MM.1S (cell line): ENCODE measurements around the gene GOLGA8J.
"Not testable (repeated sequence)": the region's sequence is repeated elsewhere in the genome, so short reads cannot be mapped to it uniquely, and the experiment has no call there.

Experiments used
- DNase-seq: peaks from one replicate; pipeline ENCODE4 v3.0.0-alpha.2; 2015
- H2AFZ ChIP-seq: fragments of 300-600 bp; sonication (generic); 2 replicates; pipeline ENCODE4 v1.6.0; 2016; ENCODE audit warnings: antibody characterized with exemption, low read length
- H3F3A ChIP-seq: fragments of 300-600 bp; sonication (generic); 2 replicates; pipeline ENCODE4 v1.6.1; 2016; ENCODE audit warnings: mild to moderate bottlenecking, antibody characterized with exemption, low read length, moderate library complexity, mixed read lengths; ENCODE audit not compliant: insufficient read depth
- H3K27ac ChIP-seq: fragments of 300-600 bp; sonication (generic); 2 replicates; pipeline ENCODE4 v1.5.1; 2016; ENCODE audit warnings: mild to moderate bottlenecking, low read length
- H3K27me3 ChIP-seq: fragments of 300-600 bp; sonication (generic); replicated peaks from 2 replicates; pipeline ENCODE4 v1.6.0; 2016; ENCODE audit warnings: low read length; ENCODE audit not compliant: insufficient read depth
- H3K36me3 ChIP-seq: fragments of 300-600 bp; sonication (generic); replicated peaks from 2 replicates; pipeline ENCODE4 v1.6.1; 2016; ENCODE audit warnings: mild to moderate bottlenecking, low read length, mixed read lengths; ENCODE audit not compliant: insufficient read depth
- H3K4me1 ChIP-seq: fragments of 300-600 bp; sonication (generic); 2 replicates; pipeline ENCODE4 v1.6.1; 2016; ENCODE audit warnings: low read length, mixed read lengths
- H3K4me2 ChIP-seq: fragments of 300-600 bp; sonication (generic); 2 replicates; pipeline ENCODE4 v1.6.0; 2016; ENCODE audit warnings: low read depth, low read length
- H3K4me3 ChIP-seq: fragments of 300-600 bp; sonication (generic); 2 replicates; pipeline ENCODE4 v1.5.1; 2016; ENCODE audit warnings: low read length, mixed read lengths
- H3K79me2 ChIP-seq: fragments of 300-600 bp; sonication (generic); 2 replicates; pipeline ENCODE4 v1.6.1; 2016; ENCODE audit warnings: mixed run types, low read length, mixed read lengths
- H3K9ac ChIP-seq: fragments of 300-600 bp; sonication (generic); 2 replicates; pipeline ENCODE4 v1.6.1; 2016; ENCODE audit warnings: low read length, mixed read lengths
- H3K9me2 ChIP-seq: fragments of 300-600 bp; sonication (generic); replicated peaks from 2 replicates; pipeline ENCODE4 v1.6.1; 2016; ENCODE audit warnings: mild to moderate bottlenecking, low read length, mixed read lengths; ENCODE audit not compliant: insufficient read depth
- H3K9me3 ChIP-seq: fragments of 300-600 bp; sonication (generic); replicated peaks from 2 replicates; pipeline ENCODE4 v1.6.1; 2016; ENCODE audit warnings: mild to moderate bottlenecking, low read length, mixed read lengths; ENCODE audit not compliant: insufficient read depth
- H4K20me1 ChIP-seq: fragments of 300-600 bp; sonication (generic); 2 replicates; pipeline ENCODE4 v1.6.1; 2016; ENCODE audit warnings: mild to moderate bottlenecking, low read length, moderate library complexity, mixed read lengths; ENCODE audit not compliant: insufficient read depth

Gene GOLGA8J

DNA sequence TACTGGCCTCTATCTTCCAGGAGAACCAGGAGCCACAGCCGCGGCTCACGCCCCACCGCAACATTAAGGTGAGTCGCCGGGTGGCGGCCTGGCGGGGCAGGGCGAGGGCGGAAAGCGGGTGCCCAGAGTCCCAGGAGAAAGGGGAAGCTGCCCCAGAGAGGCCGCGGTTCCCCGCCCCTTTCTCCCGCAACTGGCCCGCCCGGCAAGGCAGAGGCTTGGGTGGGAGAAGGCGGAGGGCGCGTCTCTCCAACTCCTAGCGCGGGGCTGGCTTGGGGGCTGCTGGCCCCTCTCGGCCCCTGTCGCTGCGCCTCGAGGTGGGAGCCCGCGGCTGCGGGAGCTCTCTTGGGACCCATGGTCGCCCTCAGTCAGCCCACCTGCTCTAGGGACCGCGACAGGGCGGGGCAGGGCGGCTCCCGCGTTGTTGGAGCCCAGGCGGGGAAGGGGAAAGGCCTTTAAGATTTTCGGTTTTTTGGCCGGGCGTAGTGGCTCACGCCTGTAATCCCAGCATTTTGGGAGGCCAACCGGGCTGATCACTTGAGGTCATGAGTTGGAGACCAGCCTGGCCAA is 21.3 kb downstream of the GOLGA8J start:
- H3K79me2 ChIP-seq, H3K9ac ChIP-seq, H3K4me2 ChIP-seq, H3K36me3 ChIP-seq, H3K9me3 ChIP-seq, H3K27ac ChIP-seq, H3K4me3 ChIP-seq, H3K27me3 ChIP-seq, H2AFZ ChIP-seq, H3K4me1 ChIP-seq, H4K20me1 ChIP-seq, DNase-seq, H3F3A ChIP-seq, H3K9me2 ChIP-seq: not testable (repeated sequence)

DNA sequence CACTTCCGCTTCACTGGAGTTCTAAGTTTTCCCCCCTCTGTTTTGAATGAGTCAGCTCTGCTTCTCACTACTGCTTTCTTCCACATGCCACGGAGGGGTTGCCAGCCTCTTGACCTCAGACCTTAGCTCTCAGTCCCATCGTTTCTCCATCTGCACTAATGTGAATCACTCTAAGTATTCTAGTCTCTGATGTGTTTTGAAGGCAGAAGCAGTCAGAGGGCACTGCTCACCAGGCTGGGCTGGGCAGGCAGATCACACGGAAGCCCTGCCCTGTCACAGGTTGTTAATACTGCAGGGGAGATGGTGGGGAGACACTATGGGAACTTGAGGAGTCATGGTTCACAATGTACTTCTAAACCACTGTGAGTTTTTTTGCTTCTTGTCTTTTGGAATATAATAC is 27.8 kb downstream of the GOLGA8J start:
- not testable (repeated sequence) for H4K20me1 ChIP-seq, H3K9ac ChIP-seq, H3K27me3 ChIP-seq, H3K79me2 ChIP-seq, H3K4me2 ChIP-seq, H3K9me3 ChIP-seq, H2AFZ ChIP-seq, H3K4me3 ChIP-seq, H3K36me3 ChIP-seq, DNase-seq, H3K9me2 ChIP-seq, H3K27ac ChIP-seq, H3F3A ChIP-seq, H3K4me1 ChIP-seq

DNA sequence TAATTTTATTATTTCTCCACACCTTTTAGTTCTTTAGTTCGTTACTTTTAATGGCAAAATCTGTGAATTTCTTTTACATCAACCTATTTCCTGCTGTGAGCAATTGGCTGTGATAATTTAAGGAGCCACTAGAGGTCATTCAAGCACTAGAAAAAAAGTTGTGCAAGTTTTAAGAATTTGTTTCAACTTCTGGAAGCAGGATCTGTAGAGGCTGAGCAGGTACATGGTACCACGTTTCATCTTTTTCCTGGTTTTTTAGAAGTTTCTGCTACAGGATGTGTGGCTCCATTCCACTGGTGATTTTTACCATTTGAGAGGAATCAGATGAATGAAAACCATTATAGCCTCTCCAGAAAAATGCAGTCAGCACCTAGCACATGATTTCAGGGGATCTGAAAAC is 47.3 kb downstream of the GOLGA8J start:
- H3K9ac ChIP-seq, H3K27me3 ChIP-seq, H3K4me1 ChIP-seq, H3K4me2 ChIP-seq, H3K36me3 ChIP-seq, H3K4me3 ChIP-seq, H3K9me2 ChIP-seq, H3F3A ChIP-seq, H3K9me3 ChIP-seq, H3K27ac ChIP-seq, H2AFZ ChIP-seq, H4K20me1 ChIP-seq, H3K79me2 ChIP-seq, DNase-seq: not testable (repeated sequence)

DNA sequence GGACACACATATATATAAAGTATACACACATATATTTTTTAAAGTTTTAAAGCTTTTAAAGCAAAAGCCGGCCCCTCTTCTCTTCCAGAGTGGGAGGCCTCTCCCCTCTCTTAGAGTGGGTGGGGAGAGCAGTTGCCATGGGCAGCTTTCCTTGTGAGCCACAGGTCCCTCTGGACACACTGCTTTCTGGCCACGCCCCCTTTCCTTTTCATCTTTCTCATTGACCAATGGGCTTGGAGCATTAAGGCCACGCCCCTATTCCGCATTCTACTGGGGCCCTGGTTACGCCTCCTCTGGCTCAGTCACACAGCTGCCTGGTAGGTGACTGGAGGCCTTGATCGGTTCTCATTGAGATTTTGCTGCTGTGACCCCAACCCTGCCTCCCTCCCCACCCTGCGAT is 52.0 kb downstream of the GOLGA8J start, which contains the start of gene GOLGA8T:
Gene GOLGA8T, plus strand, starts transcription at position 301 of the 400 bp plus-strand sequence. Its CDS starts 98 bp downstream, at position 399.
- H3K27me3 ChIP-seq, H3K9me3 ChIP-seq, H4K20me1 ChIP-seq, H3K4me1 ChIP-seq, H3K4me3 ChIP-seq, H3K9me2 ChIP-seq, H3K36me3 ChIP-seq, H2AFZ ChIP-seq, DNase-seq, H3K4me2 ChIP-seq, H3K79me2 ChIP-seq, H3K9ac ChIP-seq, H3F3A ChIP-seq, H3K27ac ChIP-seq: not testable (repeated sequence)
